ENCODE results near the gene GPATCH2.

The GPATCH2 gene

GRCh38 chr1:217379336-217379735 lies 251.6 kb downstream of the GPATCH2 start:
- Histone ChIP-seq H3K79me2 (ENCODE audit: insufficient read depth, low read depth) (no peaks in the 10 kb centered on the region), H3K9ac (no peak overlapping the region), H3K27ac (no peak overlapping the region), H3K36me3 (ENCODE audit: insufficient read depth) (no peaks in the 10 kb centered on the region), H2AFZ (ENCODE audit: low read depth) (no peak overlapping the region), H4K20me1 (ENCODE audit: insufficient read depth) (no peaks in the 10 kb centered on the region), H3K4me3 (IDR thresholded peaks at IDR 0.05; ENCODE audit: insufficient read depth, low read depth, low read length) (no peak overlapping the region), H3K27me3 (ENCODE audit: insufficient read depth, low read depth) (no peaks in the 10 kb centered on the region), H3K4me2 (no peak overlapping the region), H3K4me1 (ENCODE audit: low read depth, poor library complexity, severe bottlenecking) (no peaks in the 10 kb centered on the region)
- no peak for TF ChIP-seq CTCF (conservative IDR thresholded peaks at IDR 0.05; ENCODE audit: low read depth, low read length)

Data from KMS-11 (cell line).